Gastroesophageal sphincter (tissue), 4 donors: ENCODE measurements around the gene GP1BB. TPM values are rescaled to one million over a fixed set of nuclear protein-coding genes. Genes with fewer than 3 reads are reported as not detected.

Experiments
- ATAC-seq: fragments of 150-250 bp; one replicate; pipeline ENCODE4 v1.9.1; 2016; ENCODE audit warnings: mild to moderate bottlenecking, moderate library complexity
- H3K27ac ChIP-seq, 4 donors: fragments of 200-600 bp; sonication (generic) in 3 of 4; 1 replicate in 3 of 4; 2 replicates in 1 of 4; pipeline ENCODE4 v1.5.1; 2016 to 2019
- H3K27me3 ChIP-seq: fragments of 200-600 bp; sonication (generic); one replicate; pipeline ENCODE4 v1.5.1; 2019
- H3K36me3 ChIP-seq, 2 donors: fragments of 200-600 bp; sonication (generic); one replicate each; pipeline ENCODE4 v1.5.1; 2019; ENCODE audit warnings: control low read depth in 1 of 2
- H3K4me1 ChIP-seq, 3 donors: fragments of 200-600 bp; sonication (generic); 1 replicate in 2 of 3; 2 replicates in 1 of 3; pipeline ENCODE4 v1.5.1; 2016 to 2019; ENCODE audit warnings: control low read depth in 2 of 3
- H3K4me3 ChIP-seq, 2 donors: fragments of 200-600 bp; sonication (generic); one replicate each; pipeline ENCODE4 v1.5.1; 2019; ENCODE audit warnings: mild to moderate bottlenecking in 1 of 2, moderate library complexity in 1 of 2
- H3K9me3 ChIP-seq, 3 donors: fragments of 200-600 bp; sonication (generic); one replicate each; pipeline ENCODE4 v1.5.1; 2017 to 2019; ENCODE audit warnings: control low read depth in 2 of 3
- EP300 ChIP-seq: sonication (generic); formaldehyde crosslinking; IDR thresholded peaks from one replicate; pipeline ENCODE4 v1.6.1; 2017; ENCODE audit warnings: antibody characterized with exemption, mild to moderate bottlenecking
- POLR2A ChIP-seq, 2 donors: fragments of 450-650 bp; IDR thresholded peaks; one replicate each; pipeline ENCODE4 v1.6.1; 2017; ENCODE audit warnings: antibody characterized with exemption in 2 of 2, mild to moderate bottlenecking in 2 of 2, moderate library complexity in 1 of 2
- POLR2AphosphoS5 ChIP-seq: sonication (generic); formaldehyde crosslinking; IDR thresholded peaks from one replicate; pipeline ENCODE4 v1.6.1; 2017; ENCODE audit warnings: antibody characterized with exemption
- WGBS, 2 donors: methylation state at CpG; one replicate each; pipeline ENCODE4 v1.1.5; 2018; ENCODE audit warnings: low coverage in 1 of 2; 5-methylcytosine and 5-hydroxymethylcytosine counted together
- total RNA-seq, 4 donors: library from RNA; depleted of rRNA; stranded (reverse); fragments of >200 nt; gene quantifications; one replicate each; pipeline ENCODE4 v1.1.0, GENCODE V29; 2016
- TF ChIP-seq, protein P1 (sequence below), 4 experiments: fragments of 200-600 bp in 2 of 4; fragments of 450-650 bp in 2 of 4; sonication (generic) in 1 of 4; IDR thresholded peaks; one replicate each; pipeline ENCODE4 v1.5.1; 2017 to 2019; ENCODE audit warnings: antibody characterized with exemption in 4 of 4, mild to moderate bottlenecking in 2 of 4, moderate library complexity in 2 of 4

Gene GP1BB
- total RNA-seq, 4 donors from 2014 or later: 2.0 to 12.5 (median 5.6) TPM

DNA sequence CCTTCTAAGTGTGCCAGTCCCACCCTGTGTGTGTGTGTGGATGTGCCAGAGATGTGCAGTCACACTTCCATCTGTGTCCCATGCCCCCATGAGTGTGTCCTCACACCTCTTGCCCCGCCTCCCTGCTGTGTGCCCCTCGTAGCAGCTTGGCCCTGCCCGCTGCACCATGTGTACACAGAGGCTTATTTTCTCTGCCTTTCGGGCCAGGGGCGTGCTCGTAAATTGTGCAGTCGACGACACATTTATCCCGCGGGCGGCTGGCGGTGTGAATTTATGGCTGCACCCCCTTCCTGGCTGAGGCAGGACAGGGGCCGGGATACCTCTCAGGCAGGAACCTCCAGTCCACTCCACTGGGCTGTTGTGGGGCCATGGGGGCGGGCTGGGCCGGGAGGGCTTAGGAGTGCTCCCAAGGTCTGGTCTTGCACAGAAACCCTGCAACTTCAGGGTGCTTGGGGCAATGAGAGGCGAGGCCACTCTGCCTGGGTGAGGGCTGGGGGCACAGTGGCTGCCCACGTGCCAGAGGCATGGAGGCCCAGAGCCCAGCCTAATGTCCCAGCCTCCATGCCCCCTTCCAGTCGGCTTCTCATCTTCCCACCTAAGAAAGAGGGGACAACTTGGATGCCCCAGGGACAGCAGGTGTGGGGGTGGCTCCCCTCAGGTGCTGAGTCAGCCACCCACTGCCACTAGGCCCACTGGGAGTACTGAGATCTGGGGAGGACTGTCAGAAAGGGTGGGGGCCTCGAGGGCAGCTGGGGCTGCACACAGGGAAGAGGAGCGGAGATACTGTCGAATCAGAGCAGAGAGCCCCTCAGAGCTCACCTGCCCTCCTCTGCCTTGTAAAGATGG, 12.5 kb downstream of the GP1BB start:
- Histone ChIP-seq H3K36me3 (no peaks in the 10 kb centered on the region), H3K4me3 (no peak overlapping the region), H3K4me1 (peaks cover 0 to 4% (median 0%) of the 10 kb centered on the region in 3 donors), H3K27ac (no peak overlapping the region), H3K9me3 (no peaks in the 10 kb centered on the region), H3K27me3 (peaks cover 49% of the 10 kb centered on the region)
- no peak for ATAC-seq
- TF ChIP-seq POLR2A (IDR thresholded peaks at IDR 0.05): no peak
- TF ChIP-seq, protein P1, sequence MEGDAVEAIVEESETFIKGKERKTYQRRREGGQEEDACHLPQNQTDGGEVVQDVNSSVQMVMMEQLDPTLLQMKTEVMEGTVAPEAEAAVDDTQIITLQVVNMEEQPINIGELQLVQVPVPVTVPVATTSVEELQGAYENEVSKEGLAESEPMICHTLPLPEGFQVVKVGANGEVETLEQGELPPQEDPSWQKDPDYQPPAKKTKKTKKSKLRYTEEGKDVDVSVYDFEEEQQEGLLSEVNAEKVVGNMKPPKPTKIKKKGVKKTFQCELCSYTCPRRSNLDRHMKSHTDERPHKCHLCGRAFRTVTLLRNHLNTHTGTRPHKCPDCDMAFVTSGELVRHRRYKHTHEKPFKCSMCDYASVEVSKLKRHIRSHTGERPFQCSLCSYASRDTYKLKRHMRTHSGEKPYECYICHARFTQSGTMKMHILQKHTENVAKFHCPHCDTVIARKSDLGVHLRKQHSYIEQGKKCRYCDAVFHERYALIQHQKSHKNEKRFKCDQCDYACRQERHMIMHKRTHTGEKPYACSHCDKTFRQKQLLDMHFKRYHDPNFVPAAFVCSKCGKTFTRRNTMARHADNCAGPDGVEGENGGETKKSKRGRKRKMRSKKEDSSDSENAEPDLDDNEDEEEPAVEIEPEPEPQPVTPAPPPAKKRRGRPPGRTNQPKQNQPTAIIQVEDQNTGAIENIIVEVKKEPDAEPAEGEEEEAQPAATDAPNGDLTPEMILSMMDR (IDR thresholded peaks at IDR 0.05): no peak
- no peak for TF ChIP-seq POLR2AphosphoS5
- no peak for TF ChIP-seq EP300
- 90 to 100% methylated on average over 2 of the region's 21 CpGs for WGBS, 2 donors

DNA sequence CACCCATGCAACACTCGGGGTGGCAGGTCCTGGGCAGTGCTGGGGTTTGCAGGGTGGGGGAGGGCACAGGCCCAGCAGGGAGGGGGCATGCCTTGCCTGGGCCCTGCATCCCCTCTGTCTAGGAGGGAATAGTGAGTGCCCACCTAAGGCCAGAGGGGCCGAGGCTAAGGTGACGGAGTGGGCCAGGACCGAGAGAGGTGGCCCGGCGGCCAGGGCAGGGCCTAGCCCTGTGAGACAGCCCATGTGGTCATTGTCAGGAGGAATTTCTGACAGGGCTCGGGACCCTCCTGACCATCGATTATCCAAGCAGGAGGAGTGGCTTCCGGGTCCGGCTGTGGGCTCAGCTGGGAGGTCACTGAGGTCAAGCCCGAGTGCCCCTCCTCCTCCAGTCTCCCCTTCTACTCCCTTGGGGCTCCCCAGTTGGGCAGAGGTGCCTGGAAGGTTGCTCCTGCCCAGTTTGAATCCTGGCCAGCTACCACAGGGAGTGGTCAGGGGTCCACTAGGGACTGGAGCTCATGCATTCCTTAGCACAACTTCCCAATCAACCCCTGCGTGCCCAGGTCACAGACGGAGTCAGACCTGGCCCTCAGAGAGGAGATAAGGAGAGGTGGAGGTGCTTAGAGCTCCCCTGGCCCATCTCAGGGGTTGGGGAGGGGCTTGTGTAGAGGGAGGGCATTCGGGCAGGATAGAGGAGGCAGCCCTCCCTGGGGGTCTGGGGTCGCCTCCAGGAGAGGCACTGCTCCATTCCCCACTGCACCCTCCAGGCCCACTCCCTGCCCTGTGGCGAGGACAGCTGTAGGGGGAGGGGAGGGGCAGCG, 14.7 kb downstream of the GP1BB start:
- Histone ChIP-seq H3K4me1 (no peaks in the 10 kb centered on the region), H3K4me3 (no peak overlapping the region), H3K9me3 (no peaks in the 10 kb centered on the region), H3K27ac (no peak overlapping the region), H3K36me3 (no peaks in the 10 kb centered on the region), H3K27me3 (peaks cover 39% of the 10 kb centered on the region)
- no peak for TF ChIP-seq POLR2AphosphoS5
- TF ChIP-seq EP300: no peak
- TF ChIP-seq POLR2A (IDR thresholded peaks at IDR 0.05): no peak
- TF ChIP-seq, protein P1 (IDR thresholded peaks at IDR 0.05): no peak
- ATAC-seq: no peak
- WGBS, 2 donors: 67 to 68% methylated on average over 3 to 5 of the region's 17 CpGs

DNA sequence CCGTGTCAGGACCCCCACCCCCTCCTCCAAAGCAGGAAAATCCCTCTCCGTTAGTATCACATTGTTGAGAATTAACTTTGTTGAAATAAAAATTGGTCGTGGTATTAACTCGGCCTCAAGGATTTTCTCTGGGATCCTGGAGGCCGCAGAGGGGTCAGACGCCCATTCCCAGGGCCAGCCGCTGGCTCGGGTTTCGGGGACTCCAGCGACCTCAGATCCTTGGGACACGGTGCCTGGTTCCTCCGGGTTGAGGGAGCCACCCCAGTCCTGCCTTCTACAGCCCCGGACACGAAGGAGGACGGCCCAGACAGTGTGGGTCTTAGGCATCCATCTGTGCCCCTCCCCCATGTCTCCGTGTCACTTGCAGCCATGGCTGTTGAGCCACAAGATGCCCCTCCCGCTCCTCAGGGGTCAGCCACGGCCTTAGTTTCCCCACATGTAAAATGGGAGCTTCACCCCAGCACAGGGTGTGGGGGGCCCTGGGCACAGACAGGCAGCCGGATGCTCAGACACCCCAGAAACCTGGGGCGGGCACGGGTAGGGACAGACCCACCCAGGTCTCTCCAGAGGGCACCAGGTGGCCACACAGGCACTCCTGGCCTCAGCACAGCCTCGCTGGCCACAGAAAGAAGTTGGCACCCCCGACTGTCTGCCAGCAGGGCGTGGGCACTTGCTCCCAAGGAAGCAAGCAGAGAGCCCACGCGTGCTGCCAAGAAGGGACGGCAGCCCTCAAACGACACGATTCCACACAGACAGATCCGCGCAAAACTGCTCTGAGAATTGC, 15.5 kb downstream of the GP1BB start:
- no peaks in the 10 kb centered on the region for H3K36me3 ChIP-seq
- TF ChIP-seq POLR2AphosphoS5: no peak
- TF ChIP-seq, protein P1 (IDR thresholded peaks at IDR 0.05): no peak
- no peak for TF ChIP-seq POLR2A (IDR thresholded peaks at IDR 0.05)
- TF ChIP-seq EP300: no peak
- peaks cover 39% of the 10 kb centered on the region for H3K27me3 ChIP-seq
- ATAC-seq: no peak
- no peak overlapping the region for H3K4me3 ChIP-seq
- WGBS, 2 donors: no CpG with 5 or more reads among the region's 31 CpGs
- H3K4me1 ChIP-seq: no peaks in the 10 kb centered on the region
- H3K9me3 ChIP-seq: no peaks in the 10 kb centered on the region
- no peak overlapping the region for H3K27ac ChIP-seq

DNA sequence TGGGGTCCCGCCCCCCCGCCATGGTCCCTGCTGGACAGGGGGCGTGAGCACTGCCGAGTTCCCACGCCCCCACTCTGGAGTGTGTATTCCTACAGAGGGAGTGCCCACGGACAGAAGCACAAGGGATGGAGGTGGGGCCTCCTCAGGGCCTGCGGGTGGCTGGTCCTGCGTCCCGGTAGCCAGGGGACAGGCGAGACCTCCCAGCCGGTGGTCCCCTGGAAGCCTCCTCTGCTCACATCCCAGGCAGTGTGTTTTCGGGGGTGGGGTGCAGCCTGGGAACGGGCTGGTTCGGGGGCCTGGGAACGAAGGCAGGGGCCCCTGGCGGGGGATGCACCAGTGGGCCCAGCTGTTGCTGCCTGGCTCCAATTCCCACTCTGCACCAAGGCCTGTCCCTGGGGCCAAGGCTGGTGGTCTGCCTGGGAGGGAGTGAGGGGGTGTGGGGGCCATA, 16.1 kb downstream of the GP1BB start:
- TF ChIP-seq EP300: no peak
- no peak for TF ChIP-seq POLR2AphosphoS5
- 100% methylated on average over 1 of the region's 16 CpGs; no CpG with 5 or more reads in 1 of the 2 donors for WGBS, 2 donors
- Histone ChIP-seq H3K9me3 (no peaks in the 10 kb centered on the region), H3K4me3 (no peak overlapping the region), H3K4me1 (no peaks in the 10 kb centered on the region), H3K27ac (no peak overlapping the region), H3K36me3 (no peaks in the 10 kb centered on the region), H3K27me3 (peaks cover 39% of the 10 kb centered on the region)
- ATAC-seq: no peak
